H1 (cell line): ENCODE measurements around the gene IRF2BP1. TPM values are rescaled to one million over a fixed set of nuclear protein-coding genes. Genes with fewer than 3 reads are reported as not detected.

Experiments used
- CTCF ChIA-PET: fragments of 300-600 bp; sonication (Branson Sonifier 250); formaldehyde crosslinking; loops from one replicate; lab custom pipeline; 2021; ENCODE audit not compliant: partially characterized antibody; lab: Charles Lee
- POLR2A ChIA-PET: fragments of 300-600 bp; sonication (Branson Sonifier 250); formaldehyde crosslinking; loops from one replicate; lab custom pipeline; 2021; ENCODE audit warnings: inconsistent platforms; ENCODE audit not compliant: partially characterized antibody; lab: Charles Lee
- DNase-seq, 2 experiments: peaks; one replicate each; pipeline versions ENCODE4 v3.0.0 to v3.0.0-alpha.2; 2010 to 2022; ENCODE audit warnings: low spot score in 2 of 2, low read depth in 1 of 2, mixed read lengths in 1 of 2
- FAIRE-seq: peaks from 2 replicates; lab custom pipeline; 2011; peaks lifted over from hg19 to GRCh38; lab: Jason Lieb, UNC
- H2AFZ ChIP-seq: 2 replicates; pipeline ENCODE4 v1.8.1; 2012; ENCODE audit warnings: low read length, inconsistent platforms
- H2AK5ac ChIP-seq: 2 replicates; pipeline ENCODE4 v1.6.1; 2013; ENCODE audit warnings: low read depth, low read length
- H2BK120ac ChIP-seq: replicated peaks from 2 replicates; pipeline ENCODE3; 2013; ENCODE audit warnings: low read depth, low read length, inconsistent platforms
- H2BK12ac ChIP-seq: 2 replicates; pipeline ENCODE4 v1.6.1; 2013; ENCODE audit warnings: low read depth, low read length
- H2BK15ac ChIP-seq: 2 replicates; pipeline ENCODE4 v1.6.1; 2013; ENCODE audit warnings: low read length
- H2BK20ac ChIP-seq: 2 replicates; pipeline ENCODE4 v1.6.1; 2013; ENCODE audit warnings: low read length
- H2BK5ac ChIP-seq: 2 replicates; pipeline ENCODE4 v1.6.1; 2013; ENCODE audit warnings: low read depth, low read length
- H3K14ac ChIP-seq: 2 replicates; pipeline ENCODE4 v1.6.1; 2013; ENCODE audit warnings: inconsistent platforms; ENCODE audit not compliant: insufficient read length
- H3K18ac ChIP-seq: 2 replicates; pipeline ENCODE4 v1.6.1; 2013; ENCODE audit warnings: low read length; ENCODE audit errors: extremely low read depth
- H3K23ac ChIP-seq: 2 replicates; pipeline ENCODE4 v1.6.1; 2013; ENCODE audit warnings: inconsistent platforms; ENCODE audit not compliant: insufficient read length
- H3K23me2 ChIP-seq: 2 replicates; pipeline ENCODE4 v1.6.1; 2013; ENCODE audit warnings: low read depth, low read length
- H3K27ac ChIP-seq: 2 replicates; pipeline ENCODE4 v1.6.1; 2011; ENCODE audit warnings: low read depth, low read length, inconsistent platforms
- H3K27me3 ChIP-seq, 4 experiments: replicated peaks in 1 of 4; 1 replicate in 1 of 4; 2 replicates in 3 of 4; pipeline versions ENCODE4 v1.6.1 to v1.8.1; 2011 to 2013; ENCODE audit warnings: low read length in 3 of 4, mild to moderate bottlenecking in 3 of 4, inconsistent platforms in 2 of 4, mixed read lengths in 2 of 4, moderate library complexity in 1 of 4; ENCODE audit not compliant: control insufficient read depth in 3 of 4, insufficient read depth in 3 of 4; ENCODE audit errors: extremely low read depth in 1 of 4
- H3K36me3 ChIP-seq, 4 experiments: 2 replicates each; pipeline versions ENCODE4 v1.6.1 to v1.8.1; 2011 to 2013; ENCODE audit warnings: mild to moderate bottlenecking in 4 of 4, low read length in 3 of 4, moderate library complexity in 2 of 4, control low read depth in 1 of 4, inconsistent platforms in 1 of 4; ENCODE audit not compliant: insufficient read depth in 4 of 4, control insufficient read depth in 2 of 4
- H3K4ac ChIP-seq: replicated peaks from 2 replicates; pipeline ENCODE3; 2013; ENCODE audit warnings: low read length, low read depth, mixed read lengths, inconsistent platforms; ENCODE audit not compliant: insufficient read length
- H3K4me1 ChIP-seq, 4 experiments: replicated peaks in 1 of 4; 1 replicate in 1 of 4; 2 replicates in 3 of 4; pipeline versions ENCODE4 v1.6.1 to v1.8.1; 2011 to 2013; ENCODE audit warnings: low read length in 3 of 4, inconsistent platforms in 2 of 4, mixed read lengths in 1 of 4; ENCODE audit not compliant: insufficient read depth in 4 of 4, control insufficient read depth in 3 of 4
- H3K4me2 ChIP-seq, 2 experiments: 2 replicates each; pipeline versions ENCODE4 v1.6.1 to v1.8.1; 2011 to 2013; ENCODE audit warnings: low read depth in 2 of 2, low read length in 2 of 2, control low read depth in 1 of 2, inconsistent platforms in 1 of 2, mild to moderate bottlenecking in 1 of 2; ENCODE audit not compliant: insufficient read depth in 1 of 2
- H3K4me3 ChIP-seq, 4 experiments: fragments of 200-600, 300-600 bp in 1 of 4; sonication (generic), shearing (Covaris generic), sonication (Bioruptor Twin) in 1 of 4; 2 replicates each; pipeline versions ENCODE4 v1.5.1 to v1.8.1; 2011 to 2016; ENCODE audit warnings: low read length in 4 of 4, low read depth in 3 of 4, control low read depth in 2 of 4, inconsistent platforms in 2 of 4, mild to moderate bottlenecking in 2 of 4, mixed read lengths in 1 of 4, moderate library complexity in 1 of 4; ENCODE audit not compliant: insufficient read depth in 2 of 4; ENCODE audit errors: extremely low read depth in 1 of 4
- H3K56ac ChIP-seq: replicated peaks from 2 replicates; pipeline ENCODE3; 2013; ENCODE audit warnings: low read depth, mild to moderate bottlenecking, mixed read lengths, low read length, inconsistent platforms; ENCODE audit not compliant: insufficient read length
- H3K79me1 ChIP-seq: 2 replicates; pipeline ENCODE4 v1.6.1; 2013; ENCODE audit warnings: low read depth, low read length, control low read depth
- H3K79me2 ChIP-seq, 2 experiments: 2 replicates each; pipeline versions ENCODE4 v1.6.1 to v1.8.1; 2012 to 2013; ENCODE audit warnings: low read length in 2 of 2, mild to moderate bottlenecking in 2 of 2, inconsistent platforms in 1 of 2; ENCODE audit not compliant: insufficient read depth in 2 of 2, control insufficient read depth in 1 of 2
- H3K9ac ChIP-seq, 4 experiments: replicated peaks in 1 of 4; 1 replicate in 1 of 4; 2 replicates in 3 of 4; pipeline versions ENCODE4 v1.6.1 to v1.8.1; 2011 to 2013; ENCODE audit warnings: low read depth in 3 of 4, low read length in 3 of 4, control low read depth in 2 of 4, mild to moderate bottlenecking in 2 of 4, moderate library complexity in 2 of 4, inconsistent platforms in 1 of 4; ENCODE audit errors: extremely low read depth in 1 of 4
- H3K9me3 ChIP-seq, 2 experiments: 2 replicates each; pipeline versions ENCODE4 v1.6.1 to v1.8.1; 2012 to 2013; ENCODE audit warnings: mild to moderate bottlenecking in 2 of 2, moderate library complexity in 2 of 2, control low read depth in 1 of 2, inconsistent platforms in 1 of 2, low read depth in 1 of 2, low read length in 1 of 2, mixed read lengths in 1 of 2; ENCODE audit not compliant: insufficient read depth in 2 of 2
- H4K20me1 ChIP-seq, 2 experiments: replicated peaks in 1 of 2; 2 replicates each; pipeline versions ENCODE3 to v1.8.1; 2011 to 2013; ENCODE audit warnings: inconsistent platforms in 2 of 2, low read length in 2 of 2, mild to moderate bottlenecking in 1 of 2; ENCODE audit not compliant: insufficient read depth in 2 of 2, control insufficient read depth in 1 of 2
- H4K5ac ChIP-seq: 2 replicates; pipeline ENCODE4 v1.6.1; 2013; ENCODE audit warnings: low read length, low read depth, mixed read lengths, inconsistent platforms; ENCODE audit not compliant: insufficient read length
- H4K8ac ChIP-seq: 2 replicates; pipeline ENCODE4 v1.8.0; 2013; ENCODE audit warnings: mild to moderate bottlenecking, moderate library complexity, low read length, inconsistent platforms; ENCODE audit not compliant: insufficient read depth; ENCODE audit errors: extremely low read depth
- H4K91ac ChIP-seq: replicated peaks from 2 replicates; pipeline ENCODE3; 2013; ENCODE audit warnings: low read length, mixed read lengths, inconsistent platforms; ENCODE audit not compliant: insufficient read length
- BACH1 ChIP-seq: IDR thresholded peaks from 2 replicates; pipeline ENCODE4 v1.6.1; 2012; ENCODE audit warnings: low read length, improper control_type of control experiment
- CBX8 ChIP-seq: fragments of 300-800, 300-1000 bp; sonication (generic); IDR thresholded peaks from 2 replicates; pipeline ENCODE4 v1.7.1; 2016; ENCODE audit warnings: low read depth, low read length, borderline replicate concordance
- KDM4A ChIP-seq: IDR thresholded peaks from one replicate; pipeline ENCODE4 v1.7.1; 2012; ENCODE audit warnings: low read depth, mild to moderate bottlenecking, moderate library complexity, low read length, inconsistent platforms; ENCODE audit not compliant: severe bottlenecking
- POLR2AphosphoS5 ChIP-seq: IDR thresholded peaks from 2 replicates; pipeline ENCODE4 v1.6.1; 2011; ENCODE audit warnings: low read depth, low read length
- TBP ChIP-seq: IDR thresholded peaks from 2 replicates; pipeline ENCODE4 v1.6.1; 2011; ENCODE audit warnings: low read depth, low read length, improper control_type of control experiment
- TCF12 ChIP-seq: IDR thresholded peaks from 2 replicates; pipeline ENCODE4 v1.6.1; 2011; ENCODE audit warnings: low read depth, mild to moderate bottlenecking, low read length
- YY1 ChIP-seq: IDR thresholded peaks from 2 replicates; pipeline ENCODE4 v1.6.1; 2011; ENCODE audit warnings: low read depth, mild to moderate bottlenecking, low read length
- WGBS, 2 experiments: shearing (Covaris generic) in 1 of 2; methylation state at CpG; one replicate each; pipeline versions ENCODE4 v1.1.6 to v1.1.7; 2013 to 2015; ENCODE audit warnings: low lambda C conversion rate in 2 of 2, mixed read lengths in 2 of 2, inconsistent platforms in 1 of 2, low coverage in 1 of 2, missing lambda C conversion rate in 1 of 2; ENCODE audit not compliant: insufficient replicate concordance in 2 of 2, insufficient coverage in 1 of 2, insufficient read length in 1 of 2; ENCODE audit errors: extremely low coverage in 1 of 2, missing lambda C conversion rate in 1 of 2; 5-methylcytosine and 5-hydroxymethylcytosine counted together
- polyA plus RNA-seq, 7 experiments: library from polyadenylated mRNA; depleted of rRNA in 3 of 7; stranded (reverse) in 5 of 7; unstranded in 2 of 7; fragments of >200 nt in 5 of 7; fragments of 200-250 nt in 2 of 7; gene quantifications; 1 replicate in 5 of 7; 2 replicates in 1 of 7; 4 replicates in 1 of 7; pipeline versions ENCODE4 v1.2.1 to v1.2.3, GENCODE V29; 2011 to 2013; ENCODE audit warnings: missing spikeins in 2 of 7, mixed read lengths in 2 of 7
- total RNA-seq: library from RNA; stranded (reverse); fragmentation: NEBNext Ultra II Directional; extraction: Animal tissue kit (Norgen Biotek cat#: 25700); gene quantifications from 2 replicates; pipeline ENCODE4 v1.2.1, GENCODE V29; 2021
- TF ChIP-seq, protein P1 (sequence below): IDR thresholded peaks from 2 replicates; pipeline ENCODE4 v1.6.1; 2012; ENCODE audit warnings: low read length, inconsistent platforms

IRF2BP1 gene
- total and polyA plus RNA-seq, 2 of the 8 experiments (the other 6 are each of a cell fraction or from before 2014, with no cell fraction given) = 12.1 to 24.4 TPM

DNA sequence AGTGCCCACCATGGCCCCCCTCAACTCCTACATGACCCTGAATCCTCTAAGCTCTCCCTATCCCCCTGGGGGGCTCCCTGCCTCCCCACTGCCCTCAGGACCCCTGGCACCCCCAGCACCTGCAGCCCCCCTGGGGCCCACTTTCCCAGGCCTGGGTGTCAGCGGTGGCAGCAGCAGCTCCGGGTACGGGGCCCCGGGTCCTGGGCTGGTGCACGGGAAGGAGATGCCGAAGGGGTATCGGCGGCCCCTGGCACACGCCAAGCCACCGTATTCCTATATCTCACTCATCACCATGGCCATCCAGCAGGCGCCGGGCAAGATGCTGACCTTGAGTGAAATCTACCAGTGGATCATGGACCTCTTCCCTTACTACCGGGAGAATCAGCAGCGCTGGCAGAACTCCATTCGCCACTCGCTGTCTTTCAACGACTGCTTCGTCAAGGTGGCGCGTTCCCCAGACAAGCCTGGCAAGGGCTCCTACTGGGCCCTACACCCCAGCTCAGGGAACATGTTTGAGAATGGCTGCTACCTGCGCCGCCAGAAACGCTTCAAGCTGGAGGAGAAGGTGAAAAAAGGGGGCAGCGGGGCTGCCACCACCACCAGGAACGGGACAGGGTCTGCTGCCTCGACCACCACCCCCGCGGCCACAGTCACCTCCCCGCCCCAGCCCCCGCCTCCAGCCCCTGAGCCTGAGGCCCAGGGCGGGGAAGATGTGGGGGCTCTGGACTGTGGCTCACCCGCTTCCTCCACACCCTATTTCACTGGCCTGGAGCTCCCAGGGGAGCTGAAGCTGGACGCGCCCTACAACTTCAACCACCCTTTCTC lies 13.6 kb downstream of the IRF2BP1 start:
- H3K79me2 ChIP-seq = peaks cover 0 to 11% of the 10 kb centered on the region in 2 experiments; a peak in 2 of 4 replicates
- H2AK5ac ChIP-seq = no peak overlapping the region
- no peak overlapping the region for H2BK120ac ChIP-seq
- DNase-seq (no peak), FAIRE-seq (no peak)
- peaks cover 7% of the 10 kb centered on the region; the same call in 1 of the 2 replicates for H3K23me2 ChIP-seq
- peaks cover 0 to 15% (median 3%) of the 10 kb centered on the region in 4 experiments; a peak in 3 of 8 replicates for H3K36me3 ChIP-seq
- POLR2A ChIA-PET = interaction anchor here (0.8 to 13.7 kb wide), 5 partner anchors 7 to 38 kb away, joined by 4 to 277 read pairs (median 4); partner anchors contain the start of genes FOXA3, IRF2BP1, MYPOP and SYMPK
- TF ChIP-seq CBX8 = no peak
- no peak for TF ChIP-seq BACH1
- TF ChIP-seq POLR2AphosphoS5 = no peak
- no peak for TF ChIP-seq TBP
- TF ChIP-seq, protein P1, sequence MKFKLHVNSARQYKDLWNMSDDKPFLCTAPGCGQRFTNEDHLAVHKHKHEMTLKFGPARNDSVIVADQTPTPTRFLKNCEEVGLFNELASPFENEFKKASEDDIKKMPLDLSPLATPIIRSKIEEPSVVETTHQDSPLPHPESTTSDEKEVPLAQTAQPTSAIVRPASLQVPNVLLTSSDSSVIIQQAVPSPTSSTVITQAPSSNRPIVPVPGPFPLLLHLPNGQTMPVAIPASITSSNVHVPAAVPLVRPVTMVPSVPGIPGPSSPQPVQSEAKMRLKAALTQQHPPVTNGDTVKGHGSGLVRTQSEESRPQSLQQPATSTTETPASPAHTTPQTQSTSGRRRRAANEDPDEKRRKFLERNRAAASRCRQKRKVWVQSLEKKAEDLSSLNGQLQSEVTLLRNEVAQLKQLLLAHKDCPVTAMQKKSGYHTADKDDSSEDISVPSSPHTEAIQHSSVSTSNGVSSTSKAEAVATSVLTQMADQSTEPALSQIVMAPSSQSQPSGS = no peak
- no peak for TF ChIP-seq TCF12
- no peak for TF ChIP-seq KDM4A
- no peak for TF ChIP-seq YY1
- H3K27me3 ChIP-seq = no peaks in the 10 kb centered on the region; a peak in 1 of 7 replicates
- CTCF ChIA-PET = interaction anchor here (1.0 to 12.4 kb wide), 2 partner anchors 9 to 11 kb away, joined by 10 to 208 read pairs; partner anchors contain the start of genes FOXA3, IRF2BP1 and SYMPK
- no peak overlapping the region for H3K56ac ChIP-seq
- no peak overlapping the region for H4K91ac ChIP-seq
- 94% methylated on average over 25 of the region's 34 CpGs; no CpG with 5 or more reads in 1 of the 2 experiments for WGBS, 2 experiments
- no peaks in the 10 kb centered on the region for H3K9me3 ChIP-seq
- no peak overlapping the region for H3K9ac ChIP-seq
- no peak overlapping the region for H3K27ac ChIP-seq
- H2BK12ac ChIP-seq = no peak overlapping the region
- no peak overlapping the region for H3K4me2 ChIP-seq
- peaks cover 0 to 12% (median 8%) of the 10 kb centered on the region in 4 experiments; a peak in 6 of 7 replicates for H3K4me1 ChIP-seq
- H3K14ac ChIP-seq = no peak overlapping the region
- no peak overlapping the region for H3K18ac ChIP-seq
- no peak overlapping the region for H2BK5ac ChIP-seq
- H4K8ac ChIP-seq = no peak overlapping the region
- H3K4ac ChIP-seq = no peak overlapping the region
- H2BK20ac ChIP-seq = no peak overlapping the region
- H2BK15ac ChIP-seq = no peak overlapping the region
- no peak overlapping the region for H2AFZ ChIP-seq
- no peak overlapping the region for H3K23ac ChIP-seq
- H3K79me1 ChIP-seq = peaks cover 2% of the 10 kb centered on the region; the same call in 1 of the 2 replicates
- peaks cover 5 to 7% of the 10 kb centered on the region in 2 experiments for H4K20me1 ChIP-seq
- H3K4me3 ChIP-seq = no peak overlapping the region
- no peak overlapping the region for H4K5ac ChIP-seq
